Loucy (cell line): ENCODE results near the gene ITPRID2.
"Not testable (repeated sequence)": the region's sequence is repeated elsewhere in the genome, so short reads cannot be mapped to it uniquely, and the experiment has no call there.

Experiments used
- EZH2phosphoT487 ChIP-seq: fragments of 200-600 bp; IDR thresholded peaks from 2 replicates; pipeline ENCODE4 v1.6.1; 2018; ENCODE audit warnings: antibody characterized with exemption, mild to moderate bottlenecking, moderate library complexity, borderline replicate concordance
- TF ChIP-seq, protein P1 (sequence below): fragments of 200-600 bp; sonication (generic); conservative IDR thresholded peaks from 2 replicates; pipeline ENCODE4 v1.5.1; 2014; ENCODE audit warnings: mild to moderate bottlenecking, antibody characterized with exemption, low read length

DNA sequence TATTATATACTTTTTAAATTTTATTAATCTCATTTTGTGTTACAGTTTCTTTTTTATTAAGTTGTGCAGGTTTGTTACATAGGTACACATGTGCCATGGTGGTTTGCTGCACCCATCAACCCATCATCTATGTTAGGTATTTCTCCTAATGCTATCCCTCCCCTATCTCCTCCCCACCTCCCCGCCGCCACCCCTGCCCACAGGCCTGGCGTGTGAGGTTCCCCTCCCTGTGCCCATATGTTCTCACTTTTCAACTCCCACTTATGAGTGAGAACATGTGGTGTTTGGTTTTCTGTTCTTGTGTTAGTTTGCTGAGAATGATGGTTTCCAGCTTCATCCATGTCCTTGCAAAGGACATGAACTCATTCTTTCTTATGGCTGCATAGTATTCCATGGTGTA lies 64.3 kb downstream of the ITPRID2 start:
- TF ChIP-seq, protein P1, sequence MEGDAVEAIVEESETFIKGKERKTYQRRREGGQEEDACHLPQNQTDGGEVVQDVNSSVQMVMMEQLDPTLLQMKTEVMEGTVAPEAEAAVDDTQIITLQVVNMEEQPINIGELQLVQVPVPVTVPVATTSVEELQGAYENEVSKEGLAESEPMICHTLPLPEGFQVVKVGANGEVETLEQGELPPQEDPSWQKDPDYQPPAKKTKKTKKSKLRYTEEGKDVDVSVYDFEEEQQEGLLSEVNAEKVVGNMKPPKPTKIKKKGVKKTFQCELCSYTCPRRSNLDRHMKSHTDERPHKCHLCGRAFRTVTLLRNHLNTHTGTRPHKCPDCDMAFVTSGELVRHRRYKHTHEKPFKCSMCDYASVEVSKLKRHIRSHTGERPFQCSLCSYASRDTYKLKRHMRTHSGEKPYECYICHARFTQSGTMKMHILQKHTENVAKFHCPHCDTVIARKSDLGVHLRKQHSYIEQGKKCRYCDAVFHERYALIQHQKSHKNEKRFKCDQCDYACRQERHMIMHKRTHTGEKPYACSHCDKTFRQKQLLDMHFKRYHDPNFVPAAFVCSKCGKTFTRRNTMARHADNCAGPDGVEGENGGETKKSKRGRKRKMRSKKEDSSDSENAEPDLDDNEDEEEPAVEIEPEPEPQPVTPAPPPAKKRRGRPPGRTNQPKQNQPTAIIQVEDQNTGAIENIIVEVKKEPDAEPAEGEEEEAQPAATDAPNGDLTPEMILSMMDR, result not testable (repeated sequence)
- not testable (repeated sequence) for TF ChIP-seq EZH2phosphoT487
